Measurements from ENCODE around the gene THOC6.
"Not testable (repeated sequence)": the region's sequence is repeated elsewhere in the genome, so short reads cannot be mapped to it uniquely, and the experiment has no call there.

The THOC6 gene

GRCh38 chr16:3030222-3031212, 6.7 kb downstream of the THOC6 start:
- no peak for DNase-seq (ENCODE audit: low read depth)

GRCh38 chr16:3032624-3033023, 8.8 kb downstream of the THOC6 start:
- no peak for DNase-seq (ENCODE audit: low read depth)

GRCh38 chr16:3035289-3035971, 11.6 kb downstream of the THOC6 start:
- DNase-seq (ENCODE audit: low read depth): no peak

GRCh38 chr16:3035972-3036725, 12.3 kb downstream of the THOC6 start:
- no peak for DNase-seq (ENCODE audit: low read depth)

GRCh38 chr16:3036726-3037315, 13.0 kb downstream of the THOC6 start, which contains the start of gene BICDL2:
Gene BICDL2, minus strand, starts transcription at chr16:3036944. Its CDS starts 1,448 bp downstream, at chr16:3035496.
- DNase-seq (ENCODE audit: low read depth): no peak

- no peak for DNase-seq (ENCODE audit: low read depth)
These were observed 14.4 kb downstream of the THOC6 start for GRCh38 chr16:3038256-3038655.

GRCh38 chr16:3038896-3039295, 15.1 kb downstream of the THOC6 start:
- DNase-seq (ENCODE audit: low read depth): no peak

- DNase-seq (ENCODE audit: low read depth): no peak
These were observed 18.5 kb downstream of the THOC6 start for GRCh38 chr16:3042376-3042775.

GRCh38 chr16:3044708-3045107, 20.9 kb downstream of the THOC6 start:
- DNase-seq (ENCODE audit: low read depth): no peak

- DNase-seq (ENCODE audit: low read depth): no peak
These were observed 22.2 kb downstream of the THOC6 start, which contains the start of gene MMP25 for GRCh38 chr16:3045758-3046640. Gene MMP25, plus strand, starts transcription at chr16:3046561. Its CDS starts 357 bp downstream, at chr16:3046918.

GRCh38 chr16:3046641-3047386, 23.0 kb downstream of the THOC6 start:
- DNase-seq (ENCODE audit: low read depth): no peak

GRCh38 chr16:3047387-3047720, 23.5 kb downstream of the THOC6 start:
- DNase-seq (ENCODE audit: low read depth): no peak

GRCh38 chr16:3049921-3050481, 26.2 kb downstream of the THOC6 start:
- DNase-seq (ENCODE audit: low read depth): no peak

- no peak for DNase-seq (ENCODE audit: low read depth)
These were observed 26.7 kb downstream of the THOC6 start for GRCh38 chr16:3050487-3050886.

- no peak for DNase-seq (ENCODE audit: low read depth)
These were observed 27.2 kb downstream of the THOC6 start for GRCh38 chr16:3051009-3051408.

GRCh38 chr16:3051494-3051893, 27.7 kb downstream of the THOC6 start:
- no peak for DNase-seq (ENCODE audit: low read depth)

- DNase-seq (ENCODE audit: low read depth): not testable (repeated sequence)
These were observed 28.9 kb downstream of the THOC6 start for GRCh38 chr16:3052571-3053329.

GRCh38 chr16:3053330-3053710, 29.5 kb downstream of the THOC6 start:
- DNase-seq (ENCODE audit: low read depth): not testable (repeated sequence)

All from activated T-cell treated with anti-CD3 and anti-CD28 coated beads for 1 hour (primary cell).